Astrocyte of the hippocampus (primary cell): ENCODE measurements around the gene RAB35.
A peak's percentile ranks its signal among the peaks of the same experiment; 100 is the strongest.

Experiments
- DNase-seq: peaks from one replicate; pipeline ENCODE4 v3.0.0; 2011; ENCODE audit warnings: low read depth, low spot score

RAB35 gene

GRCh38 chr12:120132863-120133385, 16.4 kb upstream of the RAB35 start:
- no peak for DNase-seq

- no peak for DNase-seq
Observed at GRCh38 chr12:120132054-120132836, 15.7 kb upstream of the RAB35 start.

GRCh38 chr12:120131116-120131515, 14.6 kb upstream of the RAB35 start:
- DNase-seq: no peak

GRCh38 chr12:120130011-120130410, 13.5 kb upstream of the RAB35 start:
- peak; percentile 69 for DNase-seq

- DNase-seq: peak; percentile 67
Observed at GRCh38 chr12:120126635-120127005, 10.1 kb upstream of the RAB35 start.

GRCh38 chr12:120125792-120126634, 9.5 kb upstream of the RAB35 start:
- DNase-seq: no peak

- no peak for DNase-seq
Observed at GRCh38 chr12:120125029-120125428, 8.5 kb upstream of the RAB35 start.

GRCh38 chr12:120121766-120122293, 5.3 kb upstream of the RAB35 start:
- no peak for DNase-seq

GRCh38 chr12:120121343-120121742, 4.8 kb upstream of the RAB35 start:
- no peak for DNase-seq

GRCh38 chr12:120119271-120119973, 2.9 kb upstream of the RAB35 start:
- no peak for DNase-seq

- DNase-seq: peak; percentile 28
Observed at GRCh38 chr12:120118321-120119061, 1.9 kb upstream of the RAB35 start.

- DNase-seq: no peak
Observed at GRCh38 chr12:120117961-120118320, 1.4 kb upstream of the RAB35 start.

- peak; percentile 99 for DNase-seq
Observed at GRCh38 chr12:120116792-120117651, 469 bp upstream of the RAB35 start.

- DNase-seq: peak; percentile 49
Observed at GRCh38 chr12:120115692-120116440, 687 bp downstream of the RAB35 start.

- DNase-seq: peak; percentile 66
Observed at GRCh38 chr12:120115066-120115465, 1.5 kb downstream of the RAB35 start.

- no peak for DNase-seq
Observed at GRCh38 chr12:120110550-120111501, 5.7 kb downstream of the RAB35 start.

- peak; percentile 59 for DNase-seq
Observed at GRCh38 chr12:120109570-120110267, 6.8 kb downstream of the RAB35 start.

GRCh38 chr12:120106151-120106550, 10.4 kb downstream of the RAB35 start:
- no peak for DNase-seq
